ENCODE results near the gene ZNF423. TPM values are rescaled to one million over a fixed set of nuclear protein-coding genes. Genes with fewer than 3 reads are reported as not detected.
A peak's percentile ranks its signal among the peaks of the same experiment; 100 is the strongest.

The ZNF423 gene
- total and polyA plus RNA-seq, 4 donors, result 16.9 to 43.0 (median 34.4) TPM

GRCh38 chr16:49494891-49495566, 360.9 kb downstream of the ZNF423 start:
- Histone ChIP-seq H3K36me3 (ENCODE audit: control insufficient read depth, insufficient read depth, low read length) (peaks cover 8% of the 10 kb centered on the region), H3K27me3 (ENCODE audit: control insufficient read depth, insufficient read depth, low read length) (no peaks in the 10 kb centered on the region), H3K27ac (ENCODE audit: low read depth, low read length) (no peak overlapping the region), H3K4me1 (ENCODE audit: control insufficient read depth, insufficient read depth, low read length) (peaks cover 53% of the 10 kb centered on the region), H3K9me3 (ENCODE audit: control insufficient read depth, insufficient read depth, low read length) (no peaks in the 10 kb centered on the region), H3K4me3 (ENCODE audit: low read depth, low read length) (no peak overlapping the region)
- DNase-seq (ENCODE audit: low read depth in 4 of 6, low spot score in 6 of 6), result peak in 1 of 6 donors; percentile 28
- WGBS (ENCODE audit: insufficient coverage), result 79% methylated on average over 8 of the region's 9 CpGs

DNA sequence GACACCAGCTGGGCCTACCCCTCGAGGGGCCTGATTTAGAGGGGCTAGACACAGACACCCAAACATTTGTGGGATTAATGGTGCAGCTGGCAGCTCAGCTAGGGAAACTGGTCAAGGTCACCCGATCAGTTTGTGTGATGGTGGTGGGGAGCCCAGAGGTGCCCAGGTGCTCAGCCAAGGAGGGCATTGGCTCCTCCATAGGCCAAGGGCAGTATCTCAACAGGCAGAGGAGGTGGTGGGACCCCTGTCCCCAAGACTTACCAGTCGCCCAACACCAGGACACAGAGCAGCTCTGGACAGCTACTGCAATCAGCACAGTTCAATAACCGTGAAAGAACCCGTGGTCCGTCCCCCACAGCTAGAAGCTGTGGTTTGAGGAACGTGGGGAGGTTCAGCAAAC, 361.4 kb downstream of the ZNF423 start:
- Histone ChIP-seq H3K36me3 (ENCODE audit: control insufficient read depth, insufficient read depth, low read length) (peaks cover 12% of the 10 kb centered on the region), H3K4me3 (ENCODE audit: low read depth, low read length) (no peak overlapping the region), H3K4me1 (ENCODE audit: control insufficient read depth, insufficient read depth, low read length) (peaks cover 48% of the 10 kb centered on the region), H3K27ac (ENCODE audit: low read depth, low read length) (no peak overlapping the region), H3K27me3 (ENCODE audit: control insufficient read depth, insufficient read depth, low read length) (no peaks in the 10 kb centered on the region), H3K9me3 (ENCODE audit: control insufficient read depth, insufficient read depth, low read length) (no peaks in the 10 kb centered on the region)
- DNase-seq (ENCODE audit: low read depth in 4 of 6, low spot score in 6 of 6), result no peak
- WGBS (ENCODE audit: insufficient coverage), result 67% methylated on average over 6 of the region's 7 CpGs

DNA sequence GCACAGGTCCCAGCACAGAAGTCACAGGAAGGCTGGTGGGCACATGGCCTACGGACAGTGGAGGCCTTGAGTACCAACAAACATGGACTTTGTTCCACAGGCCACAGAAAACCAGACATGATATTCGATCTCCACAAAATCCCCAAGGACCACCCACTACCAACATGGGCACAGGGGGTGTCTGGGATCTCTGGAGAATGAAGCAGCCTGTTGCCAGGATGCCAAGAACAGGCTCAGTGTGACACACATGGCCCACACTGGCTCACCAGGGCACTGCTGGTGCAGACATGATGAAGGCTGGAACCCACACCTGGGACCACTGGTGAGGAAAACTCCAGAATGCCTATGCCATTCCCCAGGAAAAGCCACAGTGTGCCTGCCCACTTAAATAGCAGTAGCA, 362.1 kb downstream of the ZNF423 start:
- Histone ChIP-seq H3K9me3 (ENCODE audit: control insufficient read depth, insufficient read depth, low read length) (no peaks in the 10 kb centered on the region), H3K27me3 (ENCODE audit: control insufficient read depth, insufficient read depth, low read length) (no peaks in the 10 kb centered on the region), H3K27ac (ENCODE audit: low read depth, low read length) (no peak overlapping the region), H3K36me3 (ENCODE audit: control insufficient read depth, insufficient read depth, low read length) (peaks cover 14% of the 10 kb centered on the region), H3K4me1 (ENCODE audit: control insufficient read depth, insufficient read depth, low read length) (peaks cover 42% of the 10 kb centered on the region), H3K4me3 (ENCODE audit: low read depth, low read length) (no peak overlapping the region)
- WGBS (ENCODE audit: insufficient coverage), result 69% methylated on average over 2 of the region's 2 CpGs
- DNase-seq (ENCODE audit: low read depth in 4 of 6, low spot score in 6 of 6), result no peak

DNA sequence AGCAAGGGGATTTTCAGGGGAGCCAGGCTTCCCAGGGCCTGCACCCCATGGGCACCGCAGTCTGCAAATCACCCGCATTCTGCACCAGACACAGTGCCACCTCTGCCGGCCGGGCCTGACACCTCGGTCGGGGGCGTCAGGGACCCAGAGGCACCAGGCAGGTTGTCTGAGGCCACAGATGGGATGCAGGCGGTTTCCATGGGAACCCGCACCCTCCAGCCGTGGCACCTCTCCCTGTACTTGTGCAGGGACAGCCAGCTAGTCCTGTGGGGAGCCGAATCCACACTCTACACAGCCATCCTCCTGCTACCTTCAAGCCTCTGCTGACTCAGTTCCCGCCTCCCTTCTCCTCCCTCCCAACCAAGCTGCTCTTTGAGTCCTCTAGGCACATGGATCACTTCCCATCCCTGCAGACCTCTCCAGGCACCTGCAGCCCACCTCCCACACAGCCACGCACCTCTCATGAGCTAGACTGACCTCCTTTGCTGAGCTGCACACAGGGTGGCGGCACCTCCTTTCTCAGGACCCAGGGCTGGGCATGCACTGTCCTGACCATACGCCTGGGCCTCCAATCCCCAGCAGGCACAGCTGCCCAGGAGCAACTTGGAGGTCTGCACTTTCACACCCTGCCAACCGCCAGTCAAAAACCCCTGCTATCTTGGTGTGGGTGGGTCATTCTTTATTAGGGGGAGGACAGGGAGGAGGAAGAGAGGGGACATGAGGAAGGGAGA, 362.9 kb downstream of the ZNF423 start:
- Histone ChIP-seq H3K4me1 (ENCODE audit: control insufficient read depth, insufficient read depth, low read length) (peaks cover 35% of the 10 kb centered on the region), H3K9me3 (ENCODE audit: control insufficient read depth, insufficient read depth, low read length) (no peaks in the 10 kb centered on the region), H3K27ac (ENCODE audit: low read depth, low read length) (no peak overlapping the region), H3K27me3 (ENCODE audit: control insufficient read depth, insufficient read depth, low read length) (no peaks in the 10 kb centered on the region), H3K4me3 (ENCODE audit: low read depth, low read length) (no peak overlapping the region), H3K36me3 (ENCODE audit: control insufficient read depth, insufficient read depth, low read length) (peaks cover 16% of the 10 kb centered on the region)
- 83% methylated on average over 15 of the region's 16 CpGs for WGBS (ENCODE audit: insufficient coverage)
- peak in 1 of 6 donors; percentile 46 for DNase-seq (ENCODE audit: low read depth in 4 of 6, low spot score in 6 of 6)

DNA sequence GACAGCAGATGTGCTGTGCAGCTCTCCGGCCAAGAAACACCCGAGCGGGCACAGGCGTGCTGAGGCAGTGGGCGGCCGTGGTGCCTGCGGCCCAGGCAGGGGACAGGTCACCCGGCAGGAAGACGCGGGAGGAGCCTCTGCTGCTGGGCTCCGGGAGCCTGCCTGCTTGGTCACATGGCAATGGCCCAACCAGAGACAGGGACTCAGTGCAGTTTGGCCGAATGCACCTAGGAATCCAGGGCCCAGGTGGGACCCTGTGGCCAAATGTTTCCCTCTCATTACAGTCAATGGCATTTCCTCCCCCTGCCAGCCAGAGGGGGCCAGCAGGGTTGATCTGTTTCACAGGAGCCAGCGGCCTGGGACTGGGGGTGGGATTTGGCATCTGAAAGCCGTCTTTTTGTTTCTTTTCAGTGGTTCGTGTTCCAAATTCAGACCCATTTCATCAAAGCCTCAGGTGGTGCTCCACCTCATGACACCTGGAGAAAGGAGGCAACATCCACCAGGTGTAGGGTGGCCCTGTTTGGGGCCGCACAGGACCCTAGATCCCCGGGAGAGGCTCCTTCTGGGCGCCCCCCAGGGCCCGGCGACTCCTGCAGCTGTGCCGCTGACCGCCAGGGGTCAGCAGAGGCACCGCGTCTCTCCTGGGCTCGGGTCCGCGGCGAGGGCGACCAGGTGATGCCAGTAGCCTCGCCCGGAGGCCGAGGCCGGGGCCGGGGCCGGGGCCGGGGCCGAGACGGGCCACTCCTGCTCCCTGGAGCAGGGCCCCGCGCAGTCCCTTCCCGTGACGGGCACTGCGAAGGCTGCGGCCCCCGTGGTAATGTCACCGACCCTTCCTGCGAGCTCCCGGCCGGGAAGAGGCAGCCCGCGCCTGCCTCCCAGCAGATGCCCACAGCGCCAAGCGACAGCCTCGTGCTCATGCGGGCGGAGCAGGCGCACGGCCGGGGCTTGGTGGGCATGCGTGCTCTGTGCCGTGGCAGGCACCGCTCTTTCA, 363.8 kb downstream of the ZNF423 start:
- peak in 3 of 6 donors; percentile 31 to 80 (median 72) for DNase-seq (ENCODE audit: low read depth in 4 of 6, low spot score in 6 of 6)
- H3K27me3 ChIP-seq (ENCODE audit: control insufficient read depth, insufficient read depth, low read length), result no peaks in the 10 kb centered on the region
- H3K4me3 ChIP-seq (ENCODE audit: low read depth, low read length), result peak overlapping the region; percentile 18
- peaks cover 16% of the 10 kb centered on the region for H3K36me3 ChIP-seq (ENCODE audit: control insufficient read depth, insufficient read depth, low read length)
- 22% methylated on average over 59 of the region's 62 CpGs for WGBS (ENCODE audit: insufficient coverage)
- no peaks in the 10 kb centered on the region for H3K9me3 ChIP-seq (ENCODE audit: control insufficient read depth, insufficient read depth, low read length)
- H3K27ac ChIP-seq (ENCODE audit: low read depth, low read length), result no peak overlapping the region
- peaks cover 33% of the 10 kb centered on the region for H3K4me1 ChIP-seq (ENCODE audit: control insufficient read depth, insufficient read depth, low read length)

GRCh38 chr16:49491106-49491670, 364.7 kb downstream of the ZNF423 start:
- no peak overlapping the region for H3K4me3 ChIP-seq (ENCODE audit: low read depth, low read length)
- 44% methylated on average over 9 of the region's 20 CpGs for WGBS (ENCODE audit: insufficient coverage)
- H3K27me3 ChIP-seq (ENCODE audit: control insufficient read depth, insufficient read depth, low read length), result no peaks in the 10 kb centered on the region
- H3K9me3 ChIP-seq (ENCODE audit: control insufficient read depth, insufficient read depth, low read length), result no peaks in the 10 kb centered on the region
- no peak overlapping the region for H3K27ac ChIP-seq (ENCODE audit: low read depth, low read length)
- H3K36me3 ChIP-seq (ENCODE audit: control insufficient read depth, insufficient read depth, low read length), result peaks cover 16% of the 10 kb centered on the region
- DNase-seq (ENCODE audit: low read depth in 4 of 6, low spot score in 6 of 6), result peak in 2 of 6 donors; percentile 59 to 84
- peaks cover 33% of the 10 kb centered on the region for H3K4me1 ChIP-seq (ENCODE audit: control insufficient read depth, insufficient read depth, low read length)

DNA sequence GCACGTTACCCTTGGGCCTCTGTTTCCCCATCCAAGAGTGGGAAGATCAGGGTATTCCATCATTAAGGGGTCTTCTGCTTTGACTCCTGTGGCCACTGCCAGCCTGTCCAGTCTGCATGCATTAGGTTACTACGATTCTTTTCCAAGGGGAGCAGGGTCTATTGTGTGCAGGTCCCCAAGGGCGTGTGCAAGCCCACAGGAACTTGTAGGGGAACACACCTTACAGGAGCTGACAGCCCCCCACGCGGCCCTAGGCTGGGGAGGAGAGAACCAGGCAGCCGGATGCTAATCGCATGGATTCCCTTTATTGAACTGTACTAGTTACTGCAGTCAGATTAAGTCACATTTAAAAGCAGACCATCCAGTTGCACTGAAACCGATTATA, 365.6 kb downstream of the ZNF423 start:
- peaks cover 13% of the 10 kb centered on the region for H3K36me3 ChIP-seq (ENCODE audit: control insufficient read depth, insufficient read depth, low read length)
- peak in 1 of 6 donors; percentile 28 for DNase-seq (ENCODE audit: low read depth in 4 of 6, low spot score in 6 of 6)
- no peaks in the 10 kb centered on the region for H3K27me3 ChIP-seq (ENCODE audit: control insufficient read depth, insufficient read depth, low read length)
- WGBS (ENCODE audit: insufficient coverage), result 86% methylated on average over 4 of the region's 8 CpGs
- H3K9me3 ChIP-seq (ENCODE audit: control insufficient read depth, insufficient read depth, low read length), result no peaks in the 10 kb centered on the region
- H3K4me1 ChIP-seq (ENCODE audit: control insufficient read depth, insufficient read depth, low read length), result peaks cover 33% of the 10 kb centered on the region
- no peak overlapping the region for H3K27ac ChIP-seq (ENCODE audit: low read depth, low read length)
- H3K4me3 ChIP-seq (ENCODE audit: low read depth, low read length), result no peak overlapping the region

DNA sequence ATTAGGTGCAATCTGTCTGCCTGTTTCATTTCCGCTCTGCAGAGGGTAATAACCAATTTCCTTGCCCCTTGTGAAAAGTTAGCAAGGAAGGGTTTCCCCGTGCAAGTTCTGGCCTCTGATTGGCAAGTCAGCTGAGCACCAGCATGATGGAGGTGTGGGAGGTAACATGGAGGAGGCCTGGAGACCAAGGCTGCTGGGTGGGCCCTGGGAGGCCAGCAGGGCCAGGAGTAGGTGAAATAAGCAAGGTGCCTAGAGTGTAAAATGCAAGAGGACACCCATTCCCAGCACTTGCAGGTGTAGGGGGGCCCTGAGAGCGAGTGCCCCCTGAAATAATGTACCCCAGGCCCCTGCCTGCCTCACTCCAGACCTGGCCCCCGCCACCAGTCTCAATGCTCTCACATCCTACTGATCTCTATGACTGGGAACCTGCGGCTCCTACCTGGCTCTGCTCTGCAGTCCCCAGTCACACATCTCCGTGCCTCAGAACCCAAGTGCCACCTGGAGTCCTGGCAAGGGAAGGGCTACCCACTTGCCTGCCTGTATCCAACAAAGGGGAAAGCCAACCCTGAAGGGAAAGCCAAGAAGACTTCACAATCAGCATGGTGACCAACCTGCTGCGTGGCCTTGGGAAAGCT, 366.1 kb downstream of the ZNF423 start:
- no peaks in the 10 kb centered on the region for H3K9me3 ChIP-seq (ENCODE audit: control insufficient read depth, insufficient read depth, low read length)
- no peaks in the 10 kb centered on the region for H3K27me3 ChIP-seq (ENCODE audit: control insufficient read depth, insufficient read depth, low read length)
- no peak overlapping the region for H3K4me3 ChIP-seq (ENCODE audit: low read depth, low read length)
- DNase-seq (ENCODE audit: low read depth in 4 of 6, low spot score in 6 of 6), result peak in 1 of 6 donors; percentile 31
- H3K27ac ChIP-seq (ENCODE audit: low read depth, low read length), result no peak overlapping the region
- H3K36me3 ChIP-seq (ENCODE audit: control insufficient read depth, insufficient read depth, low read length), result peaks cover 13% of the 10 kb centered on the region
- peaks cover 28% of the 10 kb centered on the region for H3K4me1 ChIP-seq (ENCODE audit: control insufficient read depth, insufficient read depth, low read length)
- WGBS (ENCODE audit: insufficient coverage), result 79% methylated on average over 6 of the region's 7 CpGs
